HK-2 (cell line): Measurements from ENCODE around the gene GAMT.
A peak's percentile ranks its signal among the peaks of the same experiment; 100 is the strongest.

Experiments used
- DNase-seq: peaks from one replicate; pipeline ENCODE4 v3.0.0-alpha.2; 2018; ENCODE audit not compliant: unreplicated experiment

Gene GAMT

DNA sequence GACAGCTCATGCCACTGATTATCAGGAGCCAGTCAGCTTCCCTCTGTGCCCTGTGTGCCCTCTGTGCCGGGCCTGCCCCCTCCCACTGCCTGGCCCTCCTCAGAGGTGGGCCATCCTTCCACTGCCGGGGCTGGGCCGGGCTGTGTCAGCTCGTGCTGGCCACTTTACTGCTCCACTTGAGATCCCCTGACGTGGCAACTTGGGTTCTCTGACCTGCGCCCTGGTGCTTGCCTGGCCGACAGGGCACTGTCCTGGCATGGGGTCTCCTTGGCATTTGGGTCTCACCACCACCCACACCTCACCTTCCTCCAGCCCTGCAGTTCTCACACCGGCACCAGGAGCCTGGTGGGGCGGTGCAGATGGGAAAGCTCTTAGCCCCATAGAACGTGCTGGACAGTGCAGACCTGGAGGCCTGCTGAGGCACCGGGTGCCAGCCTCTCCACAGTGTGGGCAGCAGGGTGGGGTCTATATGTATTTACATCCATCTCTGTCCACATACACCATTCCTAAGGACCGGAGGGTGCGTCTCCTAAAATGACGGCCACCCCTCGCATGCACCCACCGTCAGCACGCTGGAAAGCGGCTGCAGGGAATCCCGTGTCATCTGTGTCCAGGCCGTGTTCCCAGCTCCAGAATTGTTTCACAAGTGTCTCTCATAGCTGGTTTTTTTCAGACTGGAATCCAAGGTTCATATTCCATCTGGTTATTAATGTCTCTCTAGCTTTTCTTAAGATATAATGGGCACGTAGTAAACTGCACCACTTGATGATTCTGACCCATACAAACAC is 17.8 kb upstream of the GAMT start:
- no peak for DNase-seq

DNA sequence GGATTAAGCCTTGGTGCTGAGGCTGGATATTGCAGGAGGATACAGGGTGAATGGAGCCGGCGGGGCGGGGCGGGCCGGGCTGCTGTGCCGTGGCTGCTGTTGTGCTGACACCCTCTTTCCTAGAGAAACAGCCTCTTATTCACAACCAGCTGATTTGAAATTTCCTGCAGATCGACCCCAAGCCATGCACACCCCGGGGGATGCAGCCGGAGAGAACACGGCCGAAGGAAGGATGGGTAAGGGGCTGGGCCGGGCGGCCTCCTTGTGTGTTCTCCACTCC is 17.1 kb upstream of the GAMT start:
- DNase-seq: no peak

DNA sequence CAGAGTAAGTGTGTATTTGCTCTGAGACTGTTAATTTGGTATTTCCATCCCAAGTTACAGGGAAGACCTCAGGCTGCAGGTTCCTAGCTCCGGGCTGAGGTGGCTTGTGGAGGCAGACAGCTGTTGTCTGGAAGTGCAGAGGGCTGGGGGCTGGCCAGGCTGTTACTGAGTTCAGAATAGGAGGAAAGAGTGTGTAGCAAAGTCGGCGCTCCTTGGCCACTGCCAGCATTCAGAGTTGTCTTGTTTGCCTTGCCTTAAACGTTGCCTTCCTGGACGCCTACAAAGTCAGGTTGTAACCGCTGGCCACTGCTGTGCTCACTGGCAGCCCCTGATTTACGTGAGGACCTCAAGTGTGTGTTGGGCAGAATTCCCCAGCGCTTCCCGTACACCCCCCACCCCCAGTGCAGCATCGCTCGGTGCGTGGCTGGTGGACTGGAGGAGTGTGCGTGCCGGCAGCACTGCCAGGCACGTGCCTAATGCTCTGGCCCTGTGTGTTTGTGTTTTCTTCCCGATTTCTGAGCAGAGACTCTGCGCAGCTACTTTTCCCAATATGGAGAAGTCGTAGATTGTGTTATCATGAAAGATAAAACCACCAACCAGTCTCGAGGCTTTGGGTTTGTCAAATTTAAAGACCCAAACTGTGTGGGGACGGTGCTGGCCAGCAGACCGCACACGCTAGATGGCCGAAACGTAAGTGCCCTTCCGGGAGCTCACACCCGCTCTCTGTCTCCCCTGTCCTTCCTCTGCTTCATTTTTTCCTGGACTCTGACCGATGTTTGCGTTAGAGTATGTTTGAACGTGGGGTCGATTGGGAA is 16.5 kb upstream of the GAMT start:
- no peak for DNase-seq

DNA sequence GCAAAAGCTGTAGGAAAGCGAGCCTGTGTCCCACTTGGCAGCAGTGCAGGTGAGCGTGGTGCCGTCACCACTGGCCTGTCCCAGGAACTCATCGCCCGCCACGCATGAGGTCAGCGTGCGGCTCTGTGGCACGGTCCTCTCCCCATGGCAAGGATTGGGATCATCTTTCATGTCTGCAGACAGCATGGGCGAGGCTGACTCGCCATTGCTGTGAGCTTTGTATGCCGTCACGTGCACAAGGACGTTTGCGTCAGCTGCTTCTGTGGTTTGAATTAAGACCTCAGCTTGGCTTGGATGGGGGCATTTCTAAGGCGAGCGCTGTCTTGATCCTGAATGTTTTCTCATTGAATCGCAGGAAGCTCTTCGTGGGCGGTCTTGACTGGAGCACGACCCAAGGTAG is 15.8 kb upstream of the GAMT start:
- DNase-seq: no peak

DNA sequence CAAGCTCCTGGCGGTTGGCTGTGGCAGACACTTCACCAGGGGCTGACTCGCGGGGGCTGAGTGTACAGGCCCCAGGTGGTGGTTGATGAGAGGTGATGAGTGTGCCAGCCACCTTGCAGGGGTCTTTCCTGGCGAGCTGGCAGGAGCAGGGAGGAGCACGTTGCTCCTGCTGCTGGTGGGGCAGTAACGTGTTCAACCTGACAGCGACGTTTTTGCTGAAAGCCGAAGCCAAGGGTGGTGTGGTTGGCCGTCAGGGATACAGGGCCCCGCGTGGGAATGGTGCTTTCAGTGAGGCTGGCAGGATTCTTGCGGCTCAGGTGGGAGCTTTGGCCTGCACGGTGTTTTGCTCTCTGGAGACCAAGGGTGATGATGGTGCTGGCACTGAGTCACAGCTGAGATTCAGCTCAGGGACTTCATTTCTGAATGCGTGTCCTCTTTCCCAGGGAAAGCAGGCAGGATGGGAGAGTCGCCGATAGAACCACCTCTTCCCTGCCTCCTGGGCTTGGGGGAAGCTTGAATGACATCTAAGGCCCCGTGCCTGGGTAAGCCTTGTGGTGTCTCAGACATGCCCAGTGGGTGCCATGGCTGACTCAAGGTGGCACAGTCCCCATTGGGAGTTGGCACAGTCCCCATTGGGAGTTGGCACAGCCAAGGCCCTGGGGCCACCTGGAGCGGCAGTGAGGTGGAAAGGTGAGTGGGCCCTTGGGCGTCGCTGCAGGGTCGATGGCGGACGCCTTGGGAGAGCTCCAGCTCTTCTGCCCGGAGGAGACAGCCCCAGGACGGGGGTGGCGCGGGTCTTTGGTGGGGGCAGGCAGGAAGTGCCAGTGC is 14.9 kb upstream of the GAMT start:
- DNase-seq: no peak

DNA sequence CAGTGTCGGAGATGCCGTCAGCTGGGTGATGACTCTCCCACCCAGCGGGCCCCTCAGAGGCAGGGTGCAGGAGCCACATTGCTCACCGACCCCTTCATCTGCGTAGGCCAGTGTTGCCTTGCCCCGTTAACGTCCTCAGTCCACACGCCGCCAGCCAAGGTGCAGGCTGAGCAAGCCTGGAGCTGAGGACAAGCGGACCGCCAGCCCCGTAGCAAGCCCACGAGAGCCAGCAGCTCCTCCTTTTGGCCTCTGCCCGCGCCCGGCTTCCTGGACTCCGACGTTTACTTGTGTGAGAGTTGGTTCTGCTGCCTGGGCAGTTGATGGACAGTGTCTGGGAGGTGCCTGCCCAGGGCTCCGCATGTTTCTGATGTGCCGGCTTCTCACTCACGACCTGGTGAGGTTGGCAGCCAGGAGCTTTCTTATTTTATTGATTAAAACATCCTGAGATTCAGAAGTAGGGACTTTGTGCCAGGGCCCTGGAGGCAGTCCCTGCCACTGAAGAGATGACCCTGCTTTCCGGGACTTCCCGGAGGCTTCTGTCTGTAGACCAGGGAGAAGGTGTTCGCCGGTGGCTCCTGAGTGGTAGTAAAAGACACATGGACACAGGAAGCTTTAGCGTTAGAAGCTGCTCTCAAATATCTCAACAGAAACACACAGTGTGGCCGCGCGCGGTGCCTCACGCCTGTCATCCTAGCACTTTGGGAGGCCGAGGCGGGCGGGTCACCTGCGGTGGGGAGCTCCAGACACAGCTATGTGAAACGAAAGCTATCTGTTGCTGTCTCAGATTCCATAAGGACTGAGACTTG is 11.9 kb upstream of the GAMT start:
- DNase-seq: no peak

DNA sequence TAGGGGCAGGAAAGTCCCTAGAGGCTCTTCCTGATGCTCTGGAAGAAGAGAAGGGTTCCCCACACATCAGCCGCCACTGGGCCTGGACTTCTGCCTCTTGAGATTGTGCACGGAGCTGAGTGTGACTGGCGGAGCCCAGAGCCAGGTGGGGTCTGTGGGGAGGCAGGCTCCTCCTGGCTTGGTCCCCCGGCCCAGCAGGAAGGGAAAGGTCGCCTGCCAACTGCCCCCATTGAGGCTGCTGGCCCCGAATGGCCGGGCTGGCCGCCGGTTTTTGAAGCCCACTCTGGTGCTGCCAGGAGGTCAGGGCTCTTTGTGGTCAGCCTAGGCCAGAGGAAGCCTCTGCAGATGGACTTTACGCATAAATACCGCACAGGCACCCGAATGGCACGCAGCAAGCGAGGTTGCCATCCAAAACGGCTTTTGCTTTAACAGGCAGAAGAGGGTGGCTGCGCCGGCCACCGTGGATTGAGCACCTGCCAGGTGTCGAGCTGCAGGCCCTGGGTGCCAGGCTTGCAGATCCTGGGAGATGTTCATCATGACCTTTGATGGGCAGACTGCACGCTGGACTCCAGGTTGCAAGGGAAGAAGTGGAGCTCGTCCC is 11.1 kb upstream of the GAMT start:
- DNase-seq: no peak

DNA sequence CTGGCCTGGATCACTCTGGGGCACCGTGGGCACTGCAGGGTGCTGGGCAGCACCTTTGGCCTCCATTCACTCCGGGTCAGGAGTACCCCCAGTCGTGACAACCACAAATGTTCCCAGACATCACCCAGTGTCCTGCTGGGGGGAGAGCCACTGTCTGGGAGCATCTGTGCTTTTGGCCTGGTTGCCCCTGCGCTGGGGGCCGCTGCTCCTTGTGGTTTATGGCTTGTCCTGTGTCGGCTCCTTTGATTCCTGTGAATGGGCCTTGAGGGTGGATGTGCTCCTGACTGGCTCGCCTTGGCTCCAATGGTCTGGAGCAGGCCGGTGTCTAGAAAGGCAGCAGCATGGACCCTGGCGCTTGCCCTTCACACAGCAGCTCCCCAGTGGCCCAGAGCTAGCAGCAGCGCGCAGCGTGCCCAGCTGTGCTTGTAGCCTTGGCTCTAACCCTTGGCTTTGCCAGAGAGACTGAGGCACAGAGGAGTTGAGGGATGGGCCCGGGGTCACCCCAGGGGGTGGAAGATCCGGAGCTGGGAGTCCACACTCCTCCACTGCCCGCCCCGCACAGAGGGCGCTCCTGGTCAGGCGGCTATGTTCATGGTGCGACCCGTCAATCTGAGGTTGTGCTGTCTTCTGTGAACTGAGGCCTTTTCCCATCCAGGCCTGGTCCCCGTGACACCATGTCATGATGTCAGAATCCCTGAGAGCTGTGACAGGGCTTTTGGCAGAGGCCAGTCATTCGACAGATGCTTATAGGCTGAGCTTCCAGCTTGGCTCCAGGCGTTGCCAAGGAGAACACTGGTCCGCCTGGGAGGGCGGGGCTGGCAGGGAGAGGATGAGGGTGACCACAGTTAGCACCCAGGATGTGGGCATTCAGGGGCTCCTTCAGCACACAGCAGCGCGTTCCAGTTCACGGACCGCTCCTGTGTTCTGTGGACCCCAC is 10.2 kb upstream of the GAMT start:
- DNase-seq: no peak

DNA sequence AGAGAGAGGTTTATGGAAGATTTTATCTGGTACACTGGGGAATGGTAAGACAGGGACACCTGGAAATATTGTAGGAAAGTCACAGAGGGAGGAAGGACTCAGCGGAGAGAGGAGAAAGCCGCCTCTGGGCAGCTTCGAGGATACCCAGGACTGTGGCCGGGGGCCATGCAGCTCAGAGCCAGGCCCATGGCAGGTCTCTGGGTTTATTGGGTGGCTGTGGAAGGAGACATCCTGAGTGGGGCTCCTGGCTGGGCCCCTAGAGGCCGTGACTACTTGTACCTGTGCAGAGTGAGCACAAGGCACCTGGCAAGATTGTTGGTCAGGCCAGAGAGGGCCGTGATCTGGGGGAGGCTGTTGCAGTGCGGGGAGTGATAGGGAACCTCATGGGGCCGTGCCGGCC is 9.4 kb upstream of the GAMT start:
- DNase-seq: no peak

DNA sequence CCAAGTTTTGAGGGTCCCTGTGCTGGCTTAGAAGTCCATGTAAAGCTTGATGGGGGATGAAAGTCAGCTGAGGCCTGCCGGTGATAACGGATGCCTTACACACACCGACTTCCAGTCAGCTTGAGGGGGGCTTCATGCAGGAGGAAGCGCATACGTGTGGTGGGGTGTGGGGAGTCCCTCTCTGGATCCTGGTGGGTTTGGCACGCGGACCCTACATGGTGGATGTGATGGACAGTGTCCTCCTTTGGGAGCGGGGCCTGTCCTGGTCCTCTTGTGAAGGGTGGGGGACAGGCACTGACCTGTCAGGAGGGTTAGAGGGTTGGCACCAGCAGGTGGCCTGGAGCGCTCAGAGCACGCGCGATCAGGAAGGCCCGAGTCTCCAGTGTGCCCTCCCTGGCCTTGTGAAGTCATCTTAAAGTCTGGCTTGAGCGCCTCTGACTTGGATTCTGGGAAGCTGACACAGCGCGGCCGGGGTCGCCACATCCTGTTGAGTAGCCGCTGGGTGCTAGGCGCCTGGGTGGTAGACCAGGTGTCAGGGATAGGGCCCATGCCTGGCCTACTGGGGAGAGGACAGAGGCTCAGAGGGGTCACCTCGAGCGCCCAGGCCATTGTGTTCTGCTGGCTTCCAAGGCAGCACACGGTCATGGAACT is 8.9 kb upstream of the GAMT start:
- peak; percentile 82 for DNase-seq

DNA sequence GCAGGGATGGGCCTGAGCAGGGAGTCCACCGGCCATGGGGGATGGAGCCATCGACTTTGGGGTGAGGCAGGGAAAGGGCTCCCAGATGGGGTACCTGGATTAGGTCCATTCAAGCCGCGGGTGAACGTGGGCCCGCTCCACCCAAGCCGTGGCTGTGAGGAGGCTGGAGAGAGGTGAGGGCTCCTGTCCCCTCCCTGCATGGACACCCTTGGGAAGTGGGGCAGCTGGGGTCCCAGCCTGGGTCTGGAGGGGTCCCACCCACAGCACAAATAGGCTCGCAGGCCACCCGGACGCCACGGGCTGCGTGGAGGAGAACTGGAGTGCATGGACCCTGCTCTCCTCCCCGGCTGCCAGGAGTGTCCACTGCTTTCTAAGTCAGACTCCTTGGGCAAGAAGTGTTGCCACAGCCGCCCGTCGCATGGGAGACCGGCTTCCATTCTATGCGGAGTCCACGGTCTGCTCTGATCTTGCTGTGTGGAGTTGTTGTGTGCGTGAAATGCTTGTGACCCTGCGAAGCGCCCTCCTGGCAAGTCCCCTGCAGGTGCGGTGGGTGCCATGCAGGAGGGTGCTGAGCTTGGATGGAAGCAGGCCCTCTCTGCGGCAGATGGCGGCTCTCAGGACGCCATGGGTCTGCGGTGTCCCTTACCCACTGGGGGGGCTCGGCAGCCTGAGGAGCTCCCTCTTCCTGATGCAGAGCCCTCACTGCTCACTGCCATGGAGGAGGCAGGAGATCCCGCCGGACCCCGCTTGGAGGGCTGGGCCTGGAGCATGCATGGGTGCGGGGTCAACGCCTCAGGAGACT is 8.1 kb upstream of the GAMT start:
- DNase-seq: no peak

DNA sequence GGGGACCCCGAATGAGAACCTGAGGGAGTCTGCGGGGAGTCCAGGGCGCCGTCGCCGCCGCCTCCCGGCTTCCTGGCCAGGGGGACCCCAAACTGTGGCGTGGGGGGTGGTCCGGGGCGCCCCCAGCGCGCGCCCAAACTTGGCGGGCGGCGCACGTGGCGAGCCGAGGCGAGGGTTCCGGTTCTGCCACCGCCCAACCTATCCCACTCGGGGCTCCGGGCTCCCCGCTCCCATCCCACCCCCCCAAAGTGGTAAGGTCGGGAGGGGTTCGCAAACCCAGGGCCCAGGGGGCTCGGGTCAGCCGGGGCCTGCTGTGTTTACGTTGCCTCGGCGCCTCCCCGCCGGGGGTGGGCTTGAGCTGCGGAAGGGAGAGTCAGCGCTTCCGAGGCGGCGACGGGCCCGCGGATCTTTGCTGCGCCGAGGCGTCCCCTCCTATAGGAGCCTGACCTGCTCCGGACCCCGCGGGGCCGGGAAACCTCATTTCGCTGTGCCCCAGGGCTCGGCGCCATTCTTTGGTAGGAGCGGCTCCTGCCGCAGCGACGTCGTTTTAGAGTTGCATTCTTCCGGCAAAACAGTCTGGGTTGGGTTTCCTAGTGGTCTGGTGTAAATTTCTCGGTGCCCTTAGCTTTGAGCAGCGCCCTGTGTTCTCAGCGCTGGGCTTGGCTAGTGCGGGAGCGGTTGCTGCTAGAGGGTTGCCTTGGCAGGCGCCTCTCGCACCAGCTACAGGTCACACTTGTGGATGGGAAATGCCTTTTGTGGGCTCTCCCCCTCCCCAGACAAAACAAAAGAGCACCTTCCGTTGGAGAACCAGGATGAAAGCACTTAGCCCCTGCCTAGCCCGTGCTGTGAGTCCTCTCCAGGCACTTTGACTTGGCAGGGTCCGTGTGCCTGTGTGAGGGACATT is 7.2 kb upstream of the GAMT start:
- DNase-seq: peak; percentile 54

DNA sequence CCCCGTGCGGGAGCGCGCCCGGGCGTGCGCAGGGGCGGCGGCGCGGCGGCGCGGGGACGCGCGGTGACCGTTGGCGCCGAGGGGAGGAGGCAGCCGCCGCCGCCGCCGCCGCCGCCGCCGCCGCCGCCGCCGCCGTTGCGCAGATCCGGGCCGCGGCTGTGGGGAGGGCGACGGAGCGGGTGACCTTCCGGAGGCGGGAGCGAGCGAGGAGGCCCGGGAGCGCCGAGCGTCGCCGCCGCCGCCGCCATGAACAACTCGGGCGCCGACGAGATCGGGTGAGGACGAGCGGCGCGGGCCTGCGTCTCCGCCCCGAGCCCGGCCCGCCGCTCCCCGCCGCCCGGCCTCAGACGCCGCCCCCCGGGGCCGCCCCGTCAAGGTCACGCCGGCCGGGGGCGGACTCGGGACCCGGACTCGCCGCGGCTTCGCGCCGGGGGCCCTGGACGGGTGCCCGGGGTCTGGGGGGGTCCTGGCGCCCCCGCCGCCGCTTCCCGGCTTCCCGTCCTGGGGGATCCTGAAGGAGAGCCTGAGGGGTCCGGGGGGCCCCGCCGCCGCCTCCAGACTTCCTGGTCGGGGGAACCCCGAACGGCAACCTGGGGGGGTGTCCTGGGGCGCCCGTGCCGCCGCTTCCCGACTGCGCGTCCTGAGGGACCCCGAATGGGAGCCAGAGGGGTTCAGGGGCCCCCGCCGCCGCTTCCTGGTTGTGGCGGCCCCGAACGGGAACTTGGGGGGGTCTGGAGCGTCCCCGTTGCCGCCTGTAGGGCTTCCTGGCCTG is 6.4 kb upstream of the GAMT start, which contains the start of gene DAZAP1:
DAZAP1 (plus strand) TSS at position 59 of the 772 bp plus-strand sequence; CDS start at position 247, 188 bp downstream.
- peak; percentile 35 for DNase-seq

DNA sequence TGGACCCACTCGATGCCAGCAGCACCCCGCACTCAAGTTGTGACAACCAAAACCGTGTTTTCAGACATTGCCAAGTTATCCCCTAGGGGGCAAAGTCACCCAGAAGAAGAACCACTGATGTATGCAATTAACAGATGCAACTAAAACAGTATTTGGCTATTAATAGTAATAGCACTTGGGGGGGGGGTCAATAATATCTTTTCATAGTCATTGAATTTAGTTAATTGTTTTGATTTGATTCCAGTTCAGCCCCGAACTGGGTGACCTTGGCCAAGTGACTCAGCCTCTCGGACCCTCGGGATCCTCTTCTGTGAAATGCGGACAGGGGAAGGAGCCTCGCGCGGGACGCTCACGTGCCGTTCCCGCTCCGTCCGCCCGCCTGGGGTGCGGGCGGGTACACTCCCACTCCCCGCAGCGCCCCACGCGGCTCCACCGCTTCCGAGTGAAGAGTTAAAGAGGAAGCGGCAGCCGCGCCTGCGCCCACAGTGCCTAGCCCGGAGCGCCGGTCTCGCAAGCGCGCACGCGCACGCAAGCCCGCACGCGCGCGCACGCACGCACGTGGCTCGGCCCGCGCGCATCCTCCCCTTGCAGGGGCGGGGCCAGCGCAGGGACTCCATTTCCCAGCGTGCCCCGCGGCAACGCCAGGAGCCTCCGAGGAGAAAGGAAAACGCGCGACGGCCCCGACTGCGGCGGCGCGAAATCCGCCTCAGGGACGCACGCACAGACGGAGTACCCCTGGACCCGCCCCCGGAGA is 5.6 kb upstream of the GAMT start:
- peak; percentile 98 for DNase-seq

DNA sequence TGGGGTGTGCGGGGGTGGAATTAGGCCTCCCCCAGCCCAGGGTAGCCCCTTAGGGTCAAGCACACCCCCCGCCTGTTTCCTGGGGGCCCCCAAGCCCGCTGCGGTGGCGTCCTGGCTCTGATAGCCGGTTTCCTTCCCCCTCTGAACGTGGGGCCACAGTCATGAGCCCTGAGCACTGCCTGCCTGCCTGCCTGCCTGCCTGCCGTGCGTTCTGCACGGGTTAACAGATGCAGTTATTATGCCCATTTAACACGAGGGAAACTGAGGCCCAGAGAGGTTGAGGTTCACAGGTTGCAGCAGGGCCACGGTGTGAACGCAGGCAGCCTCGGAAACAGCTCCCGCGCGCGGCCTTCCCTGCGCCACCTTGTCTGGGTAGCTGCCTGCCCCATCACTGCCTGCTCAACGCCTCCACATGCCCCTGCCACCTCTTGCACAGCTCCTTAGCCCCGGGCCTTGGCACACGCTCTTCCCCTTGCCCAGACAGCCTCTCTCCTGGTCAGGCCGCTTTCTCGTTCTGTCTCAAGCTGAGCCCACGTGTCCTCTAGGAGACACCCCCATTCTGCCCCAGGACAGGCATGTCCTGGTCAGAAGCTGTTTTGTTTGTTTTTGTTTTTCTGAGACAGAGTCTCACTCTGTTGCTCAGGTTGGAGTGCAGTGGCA is 1.2 kb upstream of the GAMT start:
- no peak for DNase-seq

DNA sequence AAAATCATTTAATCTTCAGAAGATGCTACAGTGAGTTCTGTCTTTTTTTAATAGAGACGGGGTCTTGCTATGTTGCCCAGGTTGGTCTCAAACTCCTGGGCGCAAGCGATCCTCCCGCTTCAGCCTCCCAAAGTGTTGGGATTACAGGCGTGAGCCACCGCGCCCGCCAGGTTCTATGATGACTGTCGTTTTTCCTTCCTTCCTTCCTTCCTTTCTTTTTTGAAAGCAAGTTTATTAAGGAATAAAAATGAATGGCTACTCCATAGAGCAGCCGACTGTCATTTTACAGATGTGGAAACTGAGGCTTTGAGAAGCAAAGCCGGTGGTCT is 511 bp upstream of the GAMT start:
- DNase-seq: no peak
